Caki2 (cell line): ENCODE measurements around the gene NNAT. TPM values are rescaled to one million over a fixed set of nuclear protein-coding genes. Genes with fewer than 3 reads are reported as not detected.
"Not testable (repeated sequence)": the region's sequence is repeated elsewhere in the genome, so short reads cannot be mapped to it uniquely, and the experiment has no call there.

Experiments used
- DNase-seq: peaks from one replicate; pipeline ENCODE4 v3.0.0-alpha.2; 2015; ENCODE audit warnings: low read depth
- in situ Hi-C: cut with HindIII; loops from 2 replicates; pipeline ENCODE4 v1.10.0; 2016; ENCODE audit warnings: low sequenced_read_pairs, low pct_unique_long_range_greater_than_20kb, mixed read lengths
- total RNA-seq: library from RNA; depleted of rRNA; stranded (reverse); fragments of >200 nt; shearing (Covaris generic); gene quantifications from 2 replicates; pipeline ENCODE4 v1.2.3, GENCODE V29; 2014; ENCODE audit warnings: low replicate concordance; rRNA removed

The NNAT gene, protein sequence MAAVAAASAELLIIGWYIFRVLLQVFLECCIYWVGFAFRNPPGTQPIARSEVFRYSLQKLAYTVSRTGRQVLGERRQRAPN
- not detected in 2 replicates for total RNA-seq

DNA sequence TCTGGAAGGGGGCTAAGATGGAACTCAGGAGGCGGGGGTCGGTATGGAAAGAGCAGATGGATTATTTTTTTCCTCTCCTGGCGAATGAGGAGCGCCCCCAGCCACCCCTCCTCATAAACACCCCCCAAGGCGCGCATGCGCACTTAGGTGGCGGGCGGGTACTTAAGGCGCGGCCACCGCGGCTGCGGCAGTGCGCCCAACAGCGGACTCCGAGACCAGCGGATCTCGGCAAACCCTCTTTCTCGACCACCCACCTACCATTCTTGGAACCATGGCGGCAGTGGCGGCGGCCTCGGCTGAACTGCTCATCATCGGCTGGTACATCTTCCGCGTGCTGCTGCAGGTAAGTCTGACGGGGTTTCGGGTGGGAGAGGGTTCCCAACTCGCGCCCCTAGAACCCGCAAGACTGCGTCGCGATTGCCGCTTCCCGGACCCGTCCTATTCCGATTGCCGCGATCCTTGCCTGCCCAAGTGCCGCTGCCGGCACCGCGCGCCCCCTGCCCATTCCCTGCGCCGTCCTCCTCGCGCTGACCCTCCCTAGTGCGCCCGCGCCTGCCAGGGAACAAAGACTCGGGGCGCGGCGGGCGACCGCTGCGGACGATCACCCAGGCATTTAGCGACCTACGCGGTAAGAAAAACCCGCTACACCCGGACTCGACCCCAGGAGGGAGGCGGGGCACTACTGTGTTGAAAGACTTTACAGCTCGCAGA lies at the start of gene NNAT:
NNAT (plus strand) TSS at position 190 of the 711 bp plus-strand sequence; CDS start at position 272, 82 bp downstream.
- in situ Hi-C loops, result no loop called here
- no peak for DNase-seq

DNA sequence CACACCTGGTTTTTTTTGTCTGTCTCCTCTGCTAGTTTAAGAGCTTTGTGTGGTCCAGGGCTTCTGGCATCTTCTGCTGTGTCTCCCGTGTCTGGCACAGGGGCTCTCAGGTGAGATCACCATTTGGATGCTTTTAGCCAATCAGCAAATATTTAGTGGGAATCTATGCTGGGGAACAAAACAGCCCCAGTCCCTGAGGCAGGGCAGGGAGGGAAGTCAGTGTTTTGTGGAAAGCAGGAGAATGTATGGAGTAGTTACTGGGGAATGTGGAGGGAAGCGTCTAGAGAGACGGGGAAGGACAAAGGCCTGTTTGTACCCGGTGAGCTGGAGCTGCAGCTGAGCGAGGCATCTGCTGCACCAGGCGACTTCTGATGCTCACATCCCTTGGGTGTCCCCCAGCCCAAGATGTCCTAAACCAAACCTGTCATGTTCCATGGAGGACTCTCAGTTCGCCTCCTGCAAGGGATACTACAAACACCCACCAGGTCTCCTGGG lies 49.3 kb upstream of the NNAT start:
- in situ Hi-C loops, result no loop called here
- DNase-seq, result no peak

- DNase-seq, in situ Hi-C loops: not testable (repeated sequence)
These were observed 48.6 kb upstream of the NNAT start for GRCh38 chr20:37472435-37472834.

DNA sequence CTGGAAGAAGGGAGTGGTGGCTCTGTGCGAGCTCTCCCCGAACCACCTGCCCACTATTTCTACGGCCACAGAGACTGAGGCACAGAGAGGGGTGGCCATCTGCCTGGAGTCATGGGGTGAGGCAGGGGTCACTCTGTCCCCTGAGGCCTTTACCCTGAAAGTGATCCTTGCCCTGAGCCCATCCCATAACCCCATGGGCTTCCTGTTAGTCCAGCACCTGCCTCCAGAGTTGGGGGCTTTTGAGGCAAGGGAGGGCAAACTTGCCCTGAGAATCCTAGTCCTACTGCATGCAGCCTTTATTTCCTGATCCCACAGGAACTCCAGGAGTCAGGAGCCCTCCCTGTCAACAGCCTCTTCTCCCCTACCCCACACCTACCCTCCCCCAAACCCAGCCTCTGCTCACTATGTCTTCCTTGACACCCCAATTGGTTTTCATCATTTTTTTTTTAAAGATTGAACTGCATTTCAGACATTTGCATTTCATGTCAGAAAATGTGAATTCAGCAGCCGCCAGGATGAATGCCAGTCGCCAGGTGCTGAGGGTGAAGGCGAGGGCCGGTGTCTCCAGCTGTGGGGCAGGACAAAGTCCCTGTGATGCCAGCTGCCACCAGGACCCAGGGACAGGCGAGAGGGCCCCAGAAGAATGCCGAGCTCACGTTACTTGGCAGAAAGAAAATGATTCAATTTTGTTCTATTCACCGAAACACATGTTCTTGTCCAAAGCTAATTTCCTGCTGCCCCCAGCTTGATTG lies 47.6 kb upstream of the NNAT start:
- DNase-seq, result no peak
- in situ Hi-C loops, result no loop called here

DNA sequence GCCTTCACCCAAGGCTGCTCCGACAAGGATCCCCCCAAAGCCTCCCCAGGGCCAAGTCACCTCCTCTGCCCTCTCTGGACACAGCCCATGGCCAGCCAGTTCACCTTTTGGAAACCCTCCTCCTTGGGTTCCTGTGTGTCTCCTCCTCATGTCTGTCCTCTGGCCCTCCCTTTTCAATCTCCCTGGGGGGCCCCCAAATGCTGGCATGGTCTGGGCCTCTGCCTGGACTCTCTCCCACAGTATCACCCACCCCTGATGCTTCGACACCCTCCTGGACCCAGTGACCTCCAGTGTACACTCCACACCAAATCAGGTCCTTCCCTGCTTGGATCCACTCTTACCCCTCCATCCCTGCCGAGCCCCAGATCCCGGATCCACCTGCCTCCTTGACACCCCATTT lies 46.7 kb upstream of the NNAT start:
- in situ Hi-C loops, result no loop called here
- DNase-seq, result no peak

DNA sequence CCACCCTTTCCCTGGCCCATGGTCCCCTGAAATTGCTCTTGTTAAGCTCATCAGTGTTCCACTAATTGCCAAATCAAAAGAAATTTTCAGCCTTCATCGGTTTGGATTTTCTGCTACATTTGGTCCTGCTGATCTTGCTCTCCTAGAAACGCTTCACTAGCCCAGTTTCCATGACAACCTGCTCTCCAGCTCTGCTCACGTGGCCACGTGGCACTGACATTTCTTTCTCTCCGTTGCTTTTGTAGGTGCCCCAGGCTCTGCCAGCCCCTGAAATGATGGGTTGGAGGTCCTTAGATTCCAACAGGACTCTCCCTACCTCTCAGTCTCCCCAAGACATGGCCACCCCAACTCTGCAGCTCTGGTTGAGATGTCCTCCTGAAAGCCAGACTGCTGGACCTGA lies 45.8 kb upstream of the NNAT start:
- DNase-seq, result no peak
- in situ Hi-C loops, result no loop called here

- in situ Hi-C loops, result no loop called here
- no peak for DNase-seq
These were observed 44.0 kb upstream of the NNAT start for GRCh38 chr20:37477041-37477440.

- DNase-seq, result no peak
- in situ Hi-C loops, result no loop called here
These were observed 41.8 kb upstream of the NNAT start for GRCh38 chr20:37479266-37479665.

- in situ Hi-C loops, result no loop called here
- no peak for DNase-seq
These were observed 40.9 kb upstream of the NNAT start for GRCh38 chr20:37479925-37480691.

GRCh38 chr20:37480919-37481318 lies 40.1 kb upstream of the NNAT start:
- no peak for DNase-seq
- in situ Hi-C loops, result no loop called here

DNA sequence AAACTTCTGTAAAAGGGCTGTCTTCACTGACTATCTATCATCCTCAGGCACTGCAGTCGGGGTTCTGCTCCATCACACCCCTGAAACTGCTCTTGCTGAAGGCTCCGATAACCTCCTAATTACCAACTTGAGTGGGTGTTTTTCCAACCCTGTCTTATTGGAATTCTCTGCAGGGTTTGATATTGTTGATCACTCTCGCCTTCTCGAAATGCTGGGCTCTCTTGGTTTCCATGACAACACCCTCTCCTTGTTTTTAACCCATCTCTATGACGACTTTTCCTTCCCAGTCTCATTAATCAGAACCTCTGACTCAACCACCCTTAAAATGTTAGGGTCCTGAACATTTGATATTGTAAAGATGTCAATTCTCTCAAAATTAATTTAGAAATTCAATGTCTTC lies 39.4 kb upstream of the NNAT start:
- in situ Hi-C loops, result no loop called here

DNA sequence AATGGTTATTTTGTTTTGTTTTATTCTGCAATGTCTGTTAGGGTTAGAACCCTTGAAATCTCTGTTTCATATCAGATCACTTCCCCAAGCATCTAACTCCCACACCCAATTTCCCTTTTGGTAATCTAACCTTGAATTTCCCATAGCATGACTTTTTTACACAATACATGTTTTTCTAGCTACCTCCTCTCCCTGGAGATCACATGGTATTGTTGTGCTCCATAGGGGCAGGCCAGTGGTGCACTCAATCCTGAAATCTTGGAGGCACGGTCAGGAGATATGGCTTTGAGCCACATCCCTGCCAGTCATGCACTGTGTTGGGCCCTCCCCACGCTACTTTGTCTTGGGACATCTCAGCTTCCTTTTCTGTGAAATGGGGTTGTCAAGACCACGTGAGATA lies 36.7 kb upstream of the NNAT start:
- in situ Hi-C loops, result no loop called here

More for the DNA sequence above, 39.4 kb upstream of the NNAT start:
- no peak for DNase-seq

DNA sequence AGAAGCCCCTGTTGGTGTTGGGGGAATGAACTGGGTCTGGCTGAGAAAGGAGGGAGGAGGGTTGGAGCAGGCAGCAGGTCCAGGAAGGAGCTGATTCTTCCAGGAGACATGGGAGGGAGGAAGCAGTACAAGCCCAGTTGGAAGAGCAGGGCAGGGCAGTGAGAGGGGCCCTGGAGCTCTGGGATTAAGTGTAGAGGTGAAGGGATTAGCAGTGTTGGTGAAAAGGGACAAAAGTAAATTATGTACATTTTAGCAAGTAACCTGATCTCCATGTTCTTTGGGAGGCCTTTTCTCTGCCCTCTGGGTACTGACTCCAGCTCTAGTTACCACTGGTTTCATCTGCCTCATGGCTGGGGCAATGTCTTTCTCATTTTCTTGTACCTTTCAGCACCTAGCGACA lies 34.8 kb upstream of the NNAT start:
- in situ Hi-C loops, DNase-seq: not testable (repeated sequence)

More for the DNA sequence above, 36.7 kb upstream of the NNAT start:
- no peak for DNase-seq

GRCh38 chr20:37490663-37491350 lies 30.2 kb upstream of the NNAT start:
- in situ Hi-C loops, result no loop called here
- no peak for DNase-seq

GRCh38 chr20:37492096-37492625 lies 28.9 kb upstream of the NNAT start:
- in situ Hi-C loops, result no loop called here
- DNase-seq, result no peak

DNA sequence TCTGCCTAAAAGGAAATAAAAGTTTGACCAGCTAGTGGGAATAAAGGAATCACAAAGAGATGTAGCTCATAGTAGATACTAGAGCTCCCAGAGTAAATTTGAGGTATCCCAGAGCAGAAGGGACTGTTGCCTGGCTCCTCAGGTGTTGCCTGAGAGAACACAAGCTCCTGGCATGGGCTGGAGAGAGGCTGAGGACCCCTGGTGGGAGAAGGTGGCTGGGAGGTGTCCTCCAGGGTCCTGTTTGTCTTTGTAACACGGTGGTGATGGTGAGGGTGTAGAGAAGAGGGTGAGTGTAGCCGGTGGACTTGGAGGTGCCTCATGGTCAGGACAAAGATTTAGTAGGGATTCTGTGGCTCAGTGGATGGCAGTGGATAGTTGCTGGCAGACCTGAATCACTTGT lies 28.1 kb upstream of the NNAT start:
- in situ Hi-C loops, result no loop called here
- no peak for DNase-seq

DNA sequence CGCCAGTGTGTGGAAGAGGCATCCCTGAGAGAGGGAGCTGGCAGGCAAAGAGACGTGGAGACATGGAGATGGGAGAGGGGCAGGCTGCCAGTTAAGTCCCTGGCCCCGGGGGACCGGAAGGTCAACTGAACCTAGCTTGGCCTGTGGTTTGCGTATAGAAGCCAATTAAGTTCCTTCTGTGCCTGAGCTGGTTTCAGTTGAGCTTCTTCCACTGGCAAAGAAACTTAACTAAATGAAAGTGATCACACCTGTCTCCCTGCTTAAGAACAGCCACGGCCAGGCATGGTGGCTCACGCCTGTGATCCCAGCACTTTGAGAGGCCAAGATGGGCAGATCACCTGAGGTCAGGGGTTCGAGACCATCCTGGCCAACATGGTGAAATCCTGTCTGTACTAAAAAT lies 26.7 kb upstream of the NNAT start:
- in situ Hi-C loops, result no loop called here
- DNase-seq, result no peak

GRCh38 chr20:37494796-37495195 lies 26.3 kb upstream of the NNAT start:
- DNase-seq, result no peak
- in situ Hi-C loops, result no loop called here
